Breast epithelium (tissue), 4 donors: Measurements from ENCODE around the gene FAM83E. TPM values are rescaled to one million over a fixed set of nuclear protein-coding genes. Genes with fewer than 3 reads are reported as not detected.

Experiments used
- DNase-seq, 2 donors: peaks; one replicate each; pipeline ENCODE4 v3.0.0-alpha.2; 2019; ENCODE audit warnings: low spot score in 2 of 2
- H3K27ac ChIP-seq, 2 donors: fragments of 200-600 bp; sonication (generic) in 1 of 2; one replicate each; pipeline ENCODE4 v1.5.1; 2016 to 2019; ENCODE audit warnings: mild to moderate bottlenecking in 1 of 2
- H3K27me3 ChIP-seq, 2 donors: fragments of 200-600 bp; sonication (generic) in 1 of 2; one replicate each; pipeline versions ENCODE4 v1.5.1 to v1.6.0; 2017 to 2019; ENCODE audit warnings: control low read depth in 1 of 2, mild to moderate bottlenecking in 1 of 2
- H3K36me3 ChIP-seq: fragments of 200-600 bp; one replicate; pipeline ENCODE4 v1.5.1; 2019
- H3K4me1 ChIP-seq, 2 donors: fragments of 200-600 bp; sonication (generic); one replicate each; pipeline ENCODE4 v1.5.1; 2016 to 2019; ENCODE audit warnings: control low read depth in 1 of 2
- H3K4me3 ChIP-seq, 3 donors: fragments of 200-600 bp; sonication (generic); 1 replicate in 2 of 3; 2 replicates in 1 of 3; pipeline ENCODE4 v1.5.1; 2016 to 2019; ENCODE audit warnings: mild to moderate bottlenecking in 3 of 3, moderate library complexity in 2 of 3
- H3K9me3 ChIP-seq, 2 donors: fragments of 200-600 bp; sonication (generic) in 1 of 2; one replicate each; pipeline ENCODE4 v1.5.1; 2016 to 2019; ENCODE audit warnings: control low read depth in 1 of 2
- POLR2A ChIP-seq: fragments of 450-650 bp; IDR thresholded peaks from one replicate; pipeline ENCODE4 v1.6.1; 2016; ENCODE audit warnings: antibody characterized with exemption, mild to moderate bottlenecking, moderate library complexity
- POLR2AphosphoS5 ChIP-seq, 3 donors: sonication (generic); formaldehyde crosslinking; IDR thresholded peaks; one replicate each; pipeline ENCODE4 v1.6.1; 2017; ENCODE audit warnings: antibody characterized with exemption in 3 of 3
- intact Hi-C: fragments of 100-400 bp; cut with DNase I; formaldehyde crosslinking; loops from one replicate; pipeline ENCODE4 v1.15.1; 2023; ENCODE audit warnings: low total_unique reads
- total RNA-seq, 3 donors: library from RNA; depleted of rRNA; stranded (reverse); fragments of >200 nt; gene quantifications; one replicate each; pipeline ENCODE4 v1.1.0, GENCODE V29; 2016
- TF ChIP-seq, protein P1 (sequence below), 3 donors: fragments of 450-650 bp; IDR thresholded peaks; one replicate each; pipeline ENCODE4 v1.5.1; 2016 to 2017; ENCODE audit warnings: antibody characterized with exemption in 3 of 3, mild to moderate bottlenecking in 3 of 3, moderate library complexity in 3 of 3

Gene FAM83E
- total RNA-seq, 3 donors from 2014 or later = 3.3 to 5.6 TPM; not detected in 1

GRCh38 chr19:48618278-48618915, 3.5 kb upstream of the FAM83E start:
- Histone ChIP-seq H3K9me3 (no peaks in the 10 kb centered on the region), H3K36me3 (no peaks in the 10 kb centered on the region), H3K4me1 (peaks cover 4 to 25% of the 10 kb centered on the region in 2 donors), H3K27me3 (no peaks in the 10 kb centered on the region), H3K27ac (peak overlapping the region; percentile 91 to 93), H3K4me3 (peak overlapping the region; percentile 90 to 96 (median 93))
- intact Hi-C loops = no loop called here
- TF ChIP-seq, protein P1, sequence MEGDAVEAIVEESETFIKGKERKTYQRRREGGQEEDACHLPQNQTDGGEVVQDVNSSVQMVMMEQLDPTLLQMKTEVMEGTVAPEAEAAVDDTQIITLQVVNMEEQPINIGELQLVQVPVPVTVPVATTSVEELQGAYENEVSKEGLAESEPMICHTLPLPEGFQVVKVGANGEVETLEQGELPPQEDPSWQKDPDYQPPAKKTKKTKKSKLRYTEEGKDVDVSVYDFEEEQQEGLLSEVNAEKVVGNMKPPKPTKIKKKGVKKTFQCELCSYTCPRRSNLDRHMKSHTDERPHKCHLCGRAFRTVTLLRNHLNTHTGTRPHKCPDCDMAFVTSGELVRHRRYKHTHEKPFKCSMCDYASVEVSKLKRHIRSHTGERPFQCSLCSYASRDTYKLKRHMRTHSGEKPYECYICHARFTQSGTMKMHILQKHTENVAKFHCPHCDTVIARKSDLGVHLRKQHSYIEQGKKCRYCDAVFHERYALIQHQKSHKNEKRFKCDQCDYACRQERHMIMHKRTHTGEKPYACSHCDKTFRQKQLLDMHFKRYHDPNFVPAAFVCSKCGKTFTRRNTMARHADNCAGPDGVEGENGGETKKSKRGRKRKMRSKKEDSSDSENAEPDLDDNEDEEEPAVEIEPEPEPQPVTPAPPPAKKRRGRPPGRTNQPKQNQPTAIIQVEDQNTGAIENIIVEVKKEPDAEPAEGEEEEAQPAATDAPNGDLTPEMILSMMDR (IDR thresholded peaks at IDR 0.05) = no peak
- no peak for TF ChIP-seq POLR2A
- no peak for TF ChIP-seq POLR2AphosphoS5 (IDR thresholded peaks at IDR 0.05)
- DNase-seq = no peak

- intact Hi-C loops = no loop called here
- no peak for DNase-seq
- Histone ChIP-seq H3K36me3 (no peaks in the 10 kb centered on the region), H3K27ac (peak overlapping the region; percentile 91 to 93), H3K9me3 (no peaks in the 10 kb centered on the region), H3K4me3 (peak overlapping the region; percentile 90 to 96 (median 93)), H3K4me1 (peaks cover 4 to 27% of the 10 kb centered on the region in 2 donors), H3K27me3 (no peaks in the 10 kb centered on the region)
- TF ChIP-seq POLR2AphosphoS5 (IDR thresholded peaks at IDR 0.05) (peak in 1 of 3 donors; percentile 44), POLR2A (no peak)
- TF ChIP-seq, protein P1 (IDR thresholded peaks at IDR 0.05) = peak in 1 of 3 donors; percentile 15
Measured at GRCh38 chr19:48617146-48617937, 2.5 kb upstream of the FAM83E start.

GRCh38 chr19:48616491-48617056, 1.7 kb upstream of the FAM83E start:
- no peaks in the 10 kb centered on the region for H3K9me3 ChIP-seq
- H3K4me3 ChIP-seq = peak overlapping the region in 2 of 3 donors; percentile 90 to 96
- DNase-seq = no peak
- intact Hi-C loops = no loop called here
- TF ChIP-seq POLR2A = no peak
- H3K36me3 ChIP-seq = no peaks in the 10 kb centered on the region
- H3K4me1 ChIP-seq = peaks cover 4 to 27% of the 10 kb centered on the region in 2 donors
- H3K27me3 ChIP-seq = no peaks in the 10 kb centered on the region
- H3K27ac ChIP-seq = peak overlapping the region; percentile 91 to 93

DNA sequence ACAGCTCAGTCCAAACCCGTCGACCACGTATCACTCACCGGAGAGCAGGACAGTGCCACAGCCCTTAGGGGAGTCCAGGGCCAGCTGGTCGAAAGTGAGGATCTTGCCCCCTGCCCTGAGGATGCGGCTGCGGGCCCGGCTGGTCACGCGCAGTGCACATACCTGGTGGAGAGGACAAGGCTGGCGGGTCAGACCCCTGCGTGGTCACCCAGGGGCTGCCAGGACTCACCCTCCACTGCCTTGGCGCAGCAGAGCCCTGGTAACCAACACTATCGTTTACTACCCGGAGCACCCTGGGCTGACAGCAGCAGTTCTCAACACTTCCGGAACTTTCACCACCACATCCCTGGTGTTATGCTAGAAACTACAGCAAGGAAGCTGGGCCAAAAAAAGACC, 1.2 kb upstream of the FAM83E start:
- no peaks in the 10 kb centered on the region for H3K27me3 ChIP-seq
- H3K4me1 ChIP-seq = peaks cover 4 to 27% of the 10 kb centered on the region in 2 donors
- TF ChIP-seq, protein P1 (IDR thresholded peaks at IDR 0.05) = no peak
- TF ChIP-seq POLR2A = no peak
- no peak for TF ChIP-seq POLR2AphosphoS5 (IDR thresholded peaks at IDR 0.05)
- no peak for DNase-seq
- no peak overlapping the region for H3K4me3 ChIP-seq
- H3K36me3 ChIP-seq = no peaks in the 10 kb centered on the region
- intact Hi-C loops = no loop called here
- no peaks in the 10 kb centered on the region for H3K9me3 ChIP-seq
- peak overlapping the region; percentile 63 to 93 for H3K27ac ChIP-seq

DNA sequence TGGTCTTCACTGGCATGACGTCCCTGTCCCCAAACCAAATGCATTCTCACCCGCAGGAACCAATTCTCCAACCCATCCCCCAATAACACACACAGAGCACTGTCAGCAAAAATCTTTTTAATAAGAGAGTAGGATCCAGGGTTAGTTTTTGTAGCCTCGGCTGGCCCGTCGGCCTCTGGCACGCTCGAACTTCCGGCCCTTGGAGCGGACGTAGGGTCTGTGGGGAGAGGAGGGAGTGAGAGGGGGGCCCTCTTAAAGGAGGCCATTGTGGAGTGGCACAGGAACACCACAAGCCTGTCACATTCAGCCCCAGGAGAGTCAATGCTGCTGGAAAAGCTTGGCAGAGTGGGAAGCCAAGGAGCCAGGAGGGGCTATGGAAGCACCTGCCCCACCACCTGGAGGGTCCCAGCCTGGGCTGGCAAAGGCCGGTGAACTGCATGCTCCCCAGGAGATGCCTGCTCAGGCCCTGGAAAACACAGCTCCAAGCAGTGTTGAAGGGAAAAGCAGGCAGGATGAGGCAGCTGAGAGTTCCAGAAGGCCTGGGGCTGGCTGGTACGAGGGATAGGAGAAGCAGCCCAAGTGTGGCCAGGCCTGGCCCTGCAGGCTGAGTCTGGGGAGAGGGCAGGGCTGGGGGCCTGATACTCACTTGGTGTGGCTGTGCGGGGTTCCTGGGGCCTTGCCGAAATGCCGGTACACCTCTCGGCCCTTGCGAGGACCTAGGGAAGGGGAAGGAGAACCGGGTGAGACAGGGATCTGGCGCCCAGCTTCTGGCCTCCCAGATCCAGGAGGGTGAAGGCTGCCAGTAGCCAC, 560 bp upstream of the FAM83E start:
- peaks cover 4 to 27% of the 10 kb centered on the region in 2 donors for H3K4me1 ChIP-seq
- TF ChIP-seq POLR2A (no peak), POLR2AphosphoS5 (IDR thresholded peaks at IDR 0.05) (no peak)
- TF ChIP-seq, protein P1 (IDR thresholded peaks at IDR 0.05) = no peak
- no peak overlapping the region for H3K4me3 ChIP-seq
- intact Hi-C loops = no loop called here
- DNase-seq = no peak
- no peaks in the 10 kb centered on the region for H3K36me3 ChIP-seq
- no peaks in the 10 kb centered on the region for H3K9me3 ChIP-seq
- H3K27ac ChIP-seq = peak overlapping the region; percentile 63 to 93
- H3K27me3 ChIP-seq = no peaks in the 10 kb centered on the region
